ENCODE measurements around the gene CT45A3.
"Not testable (repeated sequence)": the region's sequence is repeated elsewhere in the genome, so short reads cannot be mapped to it uniquely, and the experiment has no call there.

The CT45A3 gene

GRCh38 chrX:135768091-135768490 is at the start of gene CT45A3:
Gene CT45A3, minus strand, starts transcription at chrX:135768191. Its CDS starts 3,747 bp downstream, at chrX:135764444.
- no CpG with 5 or more reads among the region's 17 CpGs for WGBS (ENCODE audit: insufficient coverage, insufficient read length)
- not testable (repeated sequence) for H3K27me3 ChIP-seq (ENCODE audit: control insufficient read depth, insufficient read depth, low read length); H3K27ac ChIP-seq (ENCODE audit: low read length); DNase-seq (ENCODE audit: low read depth, low spot score); H3K4me3 ChIP-seq (ENCODE audit: low read length); H3K36me3 ChIP-seq (ENCODE audit: control insufficient read depth, insufficient read depth, low read length); H3K9me3 ChIP-seq (ENCODE audit: control insufficient read depth, insufficient read depth, low read length); H3K4me1 ChIP-seq (ENCODE audit: control insufficient read depth, insufficient read depth, low read length)

- not testable (repeated sequence) for DNase-seq (ENCODE audit: low read depth, low spot score); H3K27ac ChIP-seq (ENCODE audit: low read length); H3K4me3 ChIP-seq (ENCODE audit: low read length); H3K9me3 ChIP-seq (ENCODE audit: control insufficient read depth, insufficient read depth, low read length); H3K36me3 ChIP-seq (ENCODE audit: control insufficient read depth, insufficient read depth, low read length); H3K27me3 ChIP-seq (ENCODE audit: control insufficient read depth, insufficient read depth, low read length); H3K4me1 ChIP-seq (ENCODE audit: control insufficient read depth, insufficient read depth, low read length)
- WGBS (ENCODE audit: insufficient coverage, insufficient read length): no CpG with 5 or more reads among the region's 16 CpGs
Observed at GRCh38 chrX:135802687-135803086, 34.7 kb upstream of the CT45A3 start, which contains the start of gene CT45A6. Gene CT45A6, minus strand, starts transcription at chrX:135802787. Its CDS starts 3,794 bp downstream, at chrX:135798993.

- H3K4me1 ChIP-seq (ENCODE audit: control insufficient read depth, insufficient read depth, low read length); H3K36me3 ChIP-seq (ENCODE audit: control insufficient read depth, insufficient read depth, low read length); H3K27me3 ChIP-seq (ENCODE audit: control insufficient read depth, insufficient read depth, low read length); H3K27ac ChIP-seq (ENCODE audit: low read length); H3K9me3 ChIP-seq (ENCODE audit: control insufficient read depth, insufficient read depth, low read length); H3K4me3 ChIP-seq (ENCODE audit: low read length); DNase-seq (ENCODE audit: low read depth, low spot score): not testable (repeated sequence)
- WGBS (ENCODE audit: insufficient coverage, insufficient read length): no CpG with 5 or more reads among the region's 16 CpGs
Observed at GRCh38 chrX:135785403-135785802, 17.4 kb upstream of the CT45A3 start, which contains the start of gene CT45A5. Gene CT45A5, minus strand, starts transcription at chrX:135785503. Its CDS starts 3,774 bp downstream, at chrX:135781729.

- H3K36me3 ChIP-seq (ENCODE audit: control insufficient read depth, insufficient read depth, low read length); H3K4me1 ChIP-seq (ENCODE audit: control insufficient read depth, insufficient read depth, low read length); DNase-seq (ENCODE audit: low read depth, low spot score); H3K27me3 ChIP-seq (ENCODE audit: control insufficient read depth, insufficient read depth, low read length); H3K9me3 ChIP-seq (ENCODE audit: control insufficient read depth, insufficient read depth, low read length); H3K27ac ChIP-seq (ENCODE audit: low read length); H3K4me3 ChIP-seq (ENCODE audit: low read length): not testable (repeated sequence)
- no CpG with 5 or more reads among the region's 4 CpGs for WGBS (ENCODE audit: insufficient coverage, insufficient read length)
Observed at GRCh38 chrX:135744739-135745138, 23.3 kb downstream of the CT45A3 start.

- Histone ChIP-seq H3K27me3 (ENCODE audit: control insufficient read depth, insufficient read depth, low read length) (no peaks in the 10 kb centered on the region), H3K27ac (ENCODE audit: low read length) (no peak overlapping the region), H3K9me3 (ENCODE audit: control insufficient read depth, insufficient read depth, low read length) (no peaks in the 10 kb centered on the region), H3K4me1 (ENCODE audit: control insufficient read depth, insufficient read depth, low read length) (no peaks in the 10 kb centered on the region), H3K4me3 (ENCODE audit: low read length) (no peak overlapping the region), H3K36me3 (ENCODE audit: control insufficient read depth, insufficient read depth, low read length) (no peaks in the 10 kb centered on the region)
- no CpG with 5 or more reads among the region's 23 CpGs for WGBS (ENCODE audit: insufficient coverage, insufficient read length)
- no peak for DNase-seq (ENCODE audit: low read depth, low spot score)
Observed at GRCh38 chrX:135741192-135741715, 26.7 kb downstream of the CT45A3 start.

GRCh38 chrX:135740681-135741149 is 27.3 kb downstream of the CT45A3 start:
- H3K27me3 ChIP-seq (ENCODE audit: control insufficient read depth, insufficient read depth, low read length): no peaks in the 10 kb centered on the region
- H3K9me3 ChIP-seq (ENCODE audit: control insufficient read depth, insufficient read depth, low read length): no peaks in the 10 kb centered on the region
- no peak overlapping the region for H3K27ac ChIP-seq (ENCODE audit: low read length)
- H3K4me1 ChIP-seq (ENCODE audit: control insufficient read depth, insufficient read depth, low read length): no peaks in the 10 kb centered on the region
- H3K4me3 ChIP-seq (ENCODE audit: low read length): no peak overlapping the region
- no CpG with 5 or more reads among the region's 18 CpGs for WGBS (ENCODE audit: insufficient coverage, insufficient read length)
- DNase-seq (ENCODE audit: low read depth, low spot score): no peak
- no peaks in the 10 kb centered on the region for H3K36me3 ChIP-seq (ENCODE audit: control insufficient read depth, insufficient read depth, low read length)

- Histone ChIP-seq H3K4me3 (ENCODE audit: low read length) (no peak overlapping the region), H3K27me3 (ENCODE audit: control insufficient read depth, insufficient read depth, low read length) (no peaks in the 10 kb centered on the region), H3K4me1 (ENCODE audit: control insufficient read depth, insufficient read depth, low read length) (no peaks in the 10 kb centered on the region), H3K9me3 (ENCODE audit: control insufficient read depth, insufficient read depth, low read length) (no peaks in the 10 kb centered on the region), H3K36me3 (ENCODE audit: control insufficient read depth, insufficient read depth, low read length) (no peaks in the 10 kb centered on the region), H3K27ac (ENCODE audit: low read length) (no peak overlapping the region)
- no CpG with 5 or more reads among the region's 4 CpGs for WGBS (ENCODE audit: insufficient coverage, insufficient read length)
- DNase-seq (ENCODE audit: low read depth, low spot score): no peak
Observed at GRCh38 chrX:135737366-135738071, 30.5 kb downstream of the CT45A3 start.

GRCh38 chrX:135734666-135735065 is 33.3 kb downstream of the CT45A3 start:
- not testable (repeated sequence) for H3K9me3 ChIP-seq (ENCODE audit: control insufficient read depth, insufficient read depth, low read length); H3K27me3 ChIP-seq (ENCODE audit: control insufficient read depth, insufficient read depth, low read length); H3K4me3 ChIP-seq (ENCODE audit: low read length); H3K36me3 ChIP-seq (ENCODE audit: control insufficient read depth, insufficient read depth, low read length); H3K27ac ChIP-seq (ENCODE audit: low read length); DNase-seq (ENCODE audit: low read depth, low spot score); H3K4me1 ChIP-seq (ENCODE audit: control insufficient read depth, insufficient read depth, low read length)
- no CpG with 5 or more reads among the region's 5 CpGs for WGBS (ENCODE audit: insufficient coverage, insufficient read length)

- no CpG with 5 or more reads among the region's 20 CpGs for WGBS (ENCODE audit: insufficient coverage, insufficient read length)
- Histone ChIP-seq H3K4me1 (ENCODE audit: control insufficient read depth, insufficient read depth, low read length) (no peaks in the 10 kb centered on the region), H3K9me3 (ENCODE audit: control insufficient read depth, insufficient read depth, low read length) (no peaks in the 10 kb centered on the region), H3K36me3 (ENCODE audit: control insufficient read depth, insufficient read depth, low read length) (no peaks in the 10 kb centered on the region), H3K27ac (ENCODE audit: low read length) (no peak overlapping the region), H3K4me3 (ENCODE audit: low read length) (no peak overlapping the region), H3K27me3 (ENCODE audit: control insufficient read depth, insufficient read depth, low read length) (no peaks in the 10 kb centered on the region)
- no peak for DNase-seq (ENCODE audit: low read depth, low spot score)
Observed at GRCh38 chrX:135713795-135714194, 54.2 kb downstream of the CT45A3 start.

GRCh38 chrX:135713183-135713689 is 54.8 kb downstream of the CT45A3 start, which contains the start of gene CT45A1:
Gene CT45A1, plus strand, starts transcription at chrX:135713639. Its CDS starts 5,302 bp downstream, at chrX:135718941.
- H3K36me3 ChIP-seq (ENCODE audit: control insufficient read depth, insufficient read depth, low read length); H3K4me3 ChIP-seq (ENCODE audit: low read length); H3K27me3 ChIP-seq (ENCODE audit: control insufficient read depth, insufficient read depth, low read length); H3K4me1 ChIP-seq (ENCODE audit: control insufficient read depth, insufficient read depth, low read length); H3K9me3 ChIP-seq (ENCODE audit: control insufficient read depth, insufficient read depth, low read length); H3K27ac ChIP-seq (ENCODE audit: low read length); DNase-seq (ENCODE audit: low read depth, low spot score): not testable (repeated sequence)
- WGBS (ENCODE audit: insufficient coverage, insufficient read length): no CpG with 5 or more reads among the region's 15 CpGs

Measured in iPS DF 6.9 (cell line).